Measurements from ENCODE around the gene ETS2. TPM values are rescaled to one million over a fixed set of nuclear protein-coding genes. Genes with fewer than 3 reads are reported as not detected.

The ETS2 gene
- total RNA-seq, 1 experiment from 2014 or later, result 127 TPM

DNA sequence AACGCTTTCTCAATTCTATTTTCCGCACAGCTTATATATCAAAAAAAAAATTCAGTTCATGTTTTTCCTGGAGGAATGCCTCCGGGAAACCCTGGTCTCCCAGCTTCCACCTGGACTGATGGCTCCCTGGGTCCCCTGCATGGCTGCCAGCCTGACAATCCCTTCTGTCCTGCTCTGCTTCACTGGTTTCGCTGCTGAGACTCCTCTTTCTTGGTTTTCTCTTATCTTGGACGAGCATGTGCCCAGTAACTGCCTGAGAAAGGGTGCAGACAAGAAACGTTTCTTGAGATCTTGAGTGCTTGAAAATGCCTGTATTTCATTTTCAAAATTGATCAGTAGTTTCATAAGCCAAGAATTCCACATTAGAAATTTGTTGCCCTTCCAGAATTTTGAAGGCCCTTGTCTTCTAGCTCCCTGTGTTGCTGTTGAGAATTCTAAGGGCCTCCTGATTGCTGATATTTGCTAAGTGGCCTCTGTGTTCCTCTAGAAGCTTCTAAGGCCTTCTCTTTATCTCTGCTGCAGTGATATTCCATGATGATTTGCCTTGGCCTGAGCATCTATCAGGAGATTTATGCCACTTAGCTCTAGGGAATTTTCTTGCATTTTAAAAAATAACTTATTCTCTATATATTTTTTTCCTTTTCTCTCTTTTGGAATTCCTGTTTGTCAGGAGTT, 44.7 kb downstream of the ETS2 start:
- H3K4me3 ChIP-seq (ENCODE audit: low read length), result no peak overlapping the region
- no peaks in the 10 kb centered on the region for H3K36me3 ChIP-seq (ENCODE audit: low read depth, low read length)
- no peak overlapping the region for H3K4me2 ChIP-seq (ENCODE audit: low read length)
- intact Hi-C loops (cut with micrococcal nuclease), result no loop called here
- H3K27ac ChIP-seq (ENCODE audit: low read length), result no peak overlapping the region
- ATAC-seq, result no peak
- CTCF ChIA-PET, result interaction anchor here (0.6 kb wide), 2 partner anchors 10 to 287 kb away, joined by 3 to 4 read pairs; no protein-coding TSS in a partner anchor
- H3K9me2 ChIP-seq (replicated peaks; ENCODE audit: low read length), result no peaks in the 10 kb centered on the region
- POLR2A ChIA-PET (ENCODE audit: unreplicated experiment), result no interaction called here
- H3K9me3 ChIP-seq (ENCODE audit: low read length), result no peaks in the 10 kb centered on the region
- no TSS peak for BruUV-seq (replicated peaks)
- no peaks in the 10 kb centered on the region for H3F3A ChIP-seq (ENCODE audit: low read length, unreplicated experiment)
- H4K20me1 ChIP-seq (ENCODE audit: low read length), result no peaks in the 10 kb centered on the region
- DNase-seq, result no peak
- no peak overlapping the region for H3K9ac ChIP-seq (ENCODE audit: low read length)
- TF ChIP-seq, protein P1, sequence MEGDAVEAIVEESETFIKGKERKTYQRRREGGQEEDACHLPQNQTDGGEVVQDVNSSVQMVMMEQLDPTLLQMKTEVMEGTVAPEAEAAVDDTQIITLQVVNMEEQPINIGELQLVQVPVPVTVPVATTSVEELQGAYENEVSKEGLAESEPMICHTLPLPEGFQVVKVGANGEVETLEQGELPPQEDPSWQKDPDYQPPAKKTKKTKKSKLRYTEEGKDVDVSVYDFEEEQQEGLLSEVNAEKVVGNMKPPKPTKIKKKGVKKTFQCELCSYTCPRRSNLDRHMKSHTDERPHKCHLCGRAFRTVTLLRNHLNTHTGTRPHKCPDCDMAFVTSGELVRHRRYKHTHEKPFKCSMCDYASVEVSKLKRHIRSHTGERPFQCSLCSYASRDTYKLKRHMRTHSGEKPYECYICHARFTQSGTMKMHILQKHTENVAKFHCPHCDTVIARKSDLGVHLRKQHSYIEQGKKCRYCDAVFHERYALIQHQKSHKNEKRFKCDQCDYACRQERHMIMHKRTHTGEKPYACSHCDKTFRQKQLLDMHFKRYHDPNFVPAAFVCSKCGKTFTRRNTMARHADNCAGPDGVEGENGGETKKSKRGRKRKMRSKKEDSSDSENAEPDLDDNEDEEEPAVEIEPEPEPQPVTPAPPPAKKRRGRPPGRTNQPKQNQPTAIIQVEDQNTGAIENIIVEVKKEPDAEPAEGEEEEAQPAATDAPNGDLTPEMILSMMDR (conservative IDR thresholded peaks at IDR 0.05; ENCODE audit: low read depth, low read length), result no peak
- no peak for TF ChIP-seq EZH2 (IDR thresholded peaks at IDR 0.05; ENCODE audit: low read length, unreplicated experiment)
- TF ChIP-seq EZH2phosphoT487 (IDR thresholded peaks at IDR 0.05; ENCODE audit: borderline replicate concordance, low read length), result no peak
- H3K27me3 ChIP-seq (ENCODE audit: low read length), result no peaks in the 10 kb centered on the region
- no peak overlapping the region for H2AFZ ChIP-seq (ENCODE audit: low read length)
- peaks cover 41% of the 10 kb centered on the region for H3K4me1 ChIP-seq (ENCODE audit: insufficient read depth, low read length)
- no peaks in the 10 kb centered on the region for H3K79me2 ChIP-seq (ENCODE audit: low read length)

- BruUV-seq (replicated peaks), result no TSS peak
- H4K20me1 ChIP-seq (ENCODE audit: low read length), result no peaks in the 10 kb centered on the region
Measured at GRCh38 chr21:38851101-38851500, 45.4 kb downstream of the ETS2 start.

More at GRCh38 chr21:38851101-38851500, 45.4 kb downstream of the ETS2 start:
- DNase-seq (no peak), ATAC-seq (no peak)
- no peaks in the 10 kb centered on the region for H3K36me3 ChIP-seq (ENCODE audit: low read depth, low read length)
- no peaks in the 10 kb centered on the region for H3K27me3 ChIP-seq (ENCODE audit: low read length)
- TF ChIP-seq EZH2 (IDR thresholded peaks at IDR 0.05; ENCODE audit: low read length, unreplicated experiment), result no peak
- TF ChIP-seq EZH2phosphoT487 (IDR thresholded peaks at IDR 0.05; ENCODE audit: borderline replicate concordance, low read length), result no peak
- TF ChIP-seq, protein P1 (conservative IDR thresholded peaks at IDR 0.05; ENCODE audit: low read depth, low read length), result no peak
- POLR2A ChIA-PET (ENCODE audit: unreplicated experiment), result no interaction called here
- intact Hi-C loops (cut with micrococcal nuclease), result loop anchor here (1.0 kb wide), 1 partner anchor 59 kb away; no protein-coding TSS in a partner anchor
- H3K4me2 ChIP-seq (ENCODE audit: low read length), result no peak overlapping the region; the same call in 1 of the 2 replicates
- H3F3A ChIP-seq (ENCODE audit: low read length, unreplicated experiment), result no peaks in the 10 kb centered on the region
- no peaks in the 10 kb centered on the region for H3K9me3 ChIP-seq (ENCODE audit: low read length)
- no peak overlapping the region for H2AFZ ChIP-seq (ENCODE audit: low read length)
- no peak overlapping the region for H3K9ac ChIP-seq (ENCODE audit: low read length)
- no peaks in the 10 kb centered on the region for H3K79me2 ChIP-seq (ENCODE audit: low read length)
- H3K4me3 ChIP-seq (ENCODE audit: low read length), result no peak overlapping the region
- H3K27ac ChIP-seq (ENCODE audit: low read length), result no peak overlapping the region
- CTCF ChIA-PET, result interaction anchor here (0.6 kb wide), 1 partner anchor 139 kb away, joined by 3 read pairs; no protein-coding TSS in a partner anchor
- H3K4me1 ChIP-seq (ENCODE audit: insufficient read depth, low read length), result peaks cover 41% of the 10 kb centered on the region
- H3K9me2 ChIP-seq (replicated peaks; ENCODE audit: low read length), result no peaks in the 10 kb centered on the region
